Measurements from ENCODE around the gene TMEM150B. TPM values are rescaled to one million over a fixed set of nuclear protein-coding genes. Genes with fewer than 3 reads are reported as not detected.
A peak's percentile ranks its signal among the peaks of the same experiment; 100 is the strongest.

TMEM150B gene
- polyA plus RNA-seq, 2 of the 4 experiments (the other 2 are of a cell fraction), result 0.26 to 0.39 TPM

DNA sequence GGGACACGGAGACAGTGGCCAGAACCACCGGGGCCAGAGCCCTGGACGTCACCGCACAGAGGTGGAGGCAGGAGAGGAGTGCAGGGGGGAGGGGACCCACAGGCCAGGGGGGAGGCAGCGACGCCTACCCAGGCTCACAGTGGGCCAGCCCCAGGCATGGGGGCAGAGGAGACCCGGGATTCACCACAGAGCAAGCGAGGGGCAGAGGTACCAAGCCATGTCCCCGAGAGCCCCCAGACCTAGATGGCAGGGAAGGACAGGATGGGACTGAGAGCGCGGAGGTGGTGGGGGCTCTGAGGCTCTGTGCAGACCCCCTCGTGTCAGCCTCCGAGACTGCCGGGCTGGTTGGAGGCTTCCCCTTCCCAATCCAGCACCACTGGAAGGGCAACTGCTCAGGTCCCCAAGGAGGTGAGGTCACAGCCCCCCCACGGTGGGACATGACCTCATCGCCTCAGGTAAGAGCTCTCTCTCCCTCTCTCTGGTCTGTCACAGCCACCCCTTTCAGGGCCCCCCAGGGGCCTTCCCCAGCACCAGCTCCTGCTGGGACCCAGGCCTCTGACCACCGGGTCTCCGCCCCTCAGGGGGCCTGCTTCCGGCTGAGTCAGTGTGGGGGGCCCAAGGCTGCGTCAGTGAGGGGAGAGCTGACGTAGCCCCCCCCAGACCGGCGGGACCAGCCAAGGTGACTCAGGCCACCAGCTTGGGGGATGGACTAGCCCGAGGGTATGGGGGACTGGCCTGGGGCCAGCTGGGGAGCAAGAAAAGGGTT is 47.4 kb upstream of the TMEM150B start:
- ATAC-seq, result peak; percentile 20
- ChIA-PET CTCF (interaction anchor here (0.9 to 2.6 kb wide), 10 partner anchors 9 to 132 kb away, joined by 3 to 20 read pairs (median 6); partner anchors contain the start of gene TMEM238), POLR2A (interaction anchor here (1.0 to 2.5 kb wide), 6 partner anchors 9 to 35 kb away, joined by 4 to 11 read pairs (median 4); partner anchors contain the start of genes GARIN5B, KMT5C, TMEM238 and UBE2S)
- WGBS (ENCODE audit: missing lambda C conversion rate), result 42% methylated on average over 17 of the region's 24 CpGs
- peak overlapping the region; percentile 65 for H3K4me2 ChIP-seq
- TF ChIP-seq SMC3 (IDR thresholded peaks at IDR 0.05), result 0 out of 3 replicates have a peak, but pooled peaks have one; percentile 40
- peak in 1 of 2 experiments; percentile 48; a peak in 2 of 5 replicates for TF ChIP-seq RAD21 (conservative IDR thresholded peaks at IDR 0.05 in 1 of 2, IDR thresholded peaks at IDR 0.05 in 1 of 2)
- peak; percentile 96 to 98 for TF ChIP-seq JUN (IDR thresholded peaks at IDR 0.05)
- TF ChIP-seq KDM5A (IDR thresholded peaks at IDR 0.05), result no peak
- TF ChIP-seq, protein P1, sequence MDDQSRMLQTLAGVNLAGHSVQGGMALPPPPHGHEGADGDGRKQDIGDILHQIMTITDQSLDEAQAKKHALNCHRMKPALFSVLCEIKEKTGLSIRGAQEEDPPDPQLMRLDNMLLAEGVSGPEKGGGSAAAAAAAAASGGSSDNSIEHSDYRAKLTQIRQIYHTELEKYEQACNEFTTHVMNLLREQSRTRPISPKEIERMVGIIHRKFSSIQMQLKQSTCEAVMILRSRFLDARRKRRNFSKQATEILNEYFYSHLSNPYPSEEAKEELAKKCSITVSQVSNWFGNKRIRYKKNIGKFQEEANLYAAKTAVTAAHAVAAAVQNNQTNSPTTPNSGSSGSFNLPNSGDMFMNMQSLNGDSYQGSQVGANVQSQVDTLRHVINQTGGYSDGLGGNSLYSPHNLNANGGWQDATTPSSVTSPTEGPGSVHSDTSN (IDR thresholded peaks at IDR 0.05), result peak; percentile 70; the same call in 1 of the 2 replicates
- peak; percentile 87; the same call in 1 of the 2 replicates for TF ChIP-seq ATOH8 (CRISPR knock-in tag; IDR thresholded peaks at IDR 0.05; ENCODE audit: low read depth)
- TF ChIP-seq HOXA7 (CRISPR knock-in tag; IDR thresholded peaks at IDR 0.05), result peak; percentile 82
- TF ChIP-seq MAZ (IDR thresholded peaks at IDR 0.05; ENCODE audit: borderline replicate concordance, low read depth, low read length), result no peak
- TF ChIP-seq GATA3 (IDR thresholded peaks at IDR 0.05; ENCODE audit: borderline replicate concordance), result peak; percentile 98
- TF ChIP-seq FOXS1 (CRISPR knock-in tag; IDR thresholded peaks at IDR 0.05), result peak; percentile 74
- TF ChIP-seq CBX2 (IDR thresholded peaks at IDR 0.05; ENCODE audit: borderline replicate concordance, low read depth), result no peak
- no peak for TF ChIP-seq ESRRA (IDR thresholded peaks at IDR 0.05; ENCODE audit: borderline replicate concordance, low read length)
- TF ChIP-seq RARB (CRISPR knock-in tag; IDR thresholded peaks at IDR 0.05), result peak; percentile 94
- no peak for TF ChIP-seq ZSCAN20 (CRISPR knock-in tag; IDR thresholded peaks at IDR 0.05)
- no peak for TF ChIP-seq NR3C1 (IDR thresholded peaks at IDR 0.05)
- no peak for TF ChIP-seq HMGXB4 (CRISPR knock-in tag; IDR thresholded peaks at IDR 0.05; ENCODE audit: borderline replicate concordance)
- peak; percentile 92 for TF ChIP-seq TFCP2L1 (CRISPR knock-in tag; IDR thresholded peaks at IDR 0.05)
- peak; percentile 91 for TF ChIP-seq HOXB5 (CRISPR knock-in tag; IDR thresholded peaks at IDR 0.05)
- peak; percentile 98 to 99 for TF ChIP-seq EP300 (IDR thresholded peaks at IDR 0.05)
- TF ChIP-seq HOXB13 (CRISPR knock-in tag; IDR thresholded peaks at IDR 0.05; ENCODE audit: low read depth), result peak; percentile 94; the same call in 1 of the 2 replicates
- TF ChIP-seq MAFK (IDR thresholded peaks at IDR 0.05; ENCODE audit: partially characterized antibody), result peak; percentile 24
- peak; percentile 93 for TF ChIP-seq JUNB (IDR thresholded peaks at IDR 0.05)
- TF ChIP-seq MAX (IDR thresholded peaks at IDR 0.05), result peak; percentile 63
- TF ChIP-seq FOSB (CRISPR knock-in tag; IDR thresholded peaks at IDR 0.05), result peak; percentile 86; the same call in 1 of the 2 replicates
- TF ChIP-seq EHF (CRISPR knock-in tag; IDR thresholded peaks at IDR 0.05), result 0 out of 2 replicates have a peak, but pooled peaks have one; percentile 29
- no peak for TF ChIP-seq POLR2A (IDR thresholded peaks at IDR 0.05; ENCODE audit: low read length)
- TF ChIP-seq, protein P2, sequence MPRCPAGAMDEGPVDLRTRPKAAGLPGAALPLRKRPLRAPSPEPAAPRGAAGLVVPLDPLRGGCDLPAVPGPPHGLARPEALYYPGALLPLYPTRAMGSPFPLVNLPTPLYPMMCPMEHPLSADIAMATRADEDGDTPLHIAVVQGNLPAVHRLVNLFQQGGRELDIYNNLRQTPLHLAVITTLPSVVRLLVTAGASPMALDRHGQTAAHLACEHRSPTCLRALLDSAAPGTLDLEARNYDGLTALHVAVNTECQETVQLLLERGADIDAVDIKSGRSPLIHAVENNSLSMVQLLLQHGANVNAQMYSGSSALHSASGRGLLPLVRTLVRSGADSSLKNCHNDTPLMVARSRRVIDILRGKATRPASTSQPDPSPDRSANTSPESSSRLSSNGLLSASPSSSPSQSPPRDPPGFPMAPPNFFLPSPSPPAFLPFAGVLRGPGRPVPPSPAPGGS (IDR thresholded peaks at IDR 0.05), result peak; percentile 80; the same call in 2 of the 3 replicates
- TF ChIP-seq FOSL2 (IDR thresholded peaks at IDR 0.05), result peak; percentile 94
- TF ChIP-seq FOSL2 (CRISPR knock-in tag; IDR thresholded peaks at IDR 0.05), result peak; percentile 98
- TF ChIP-seq, protein P3, sequence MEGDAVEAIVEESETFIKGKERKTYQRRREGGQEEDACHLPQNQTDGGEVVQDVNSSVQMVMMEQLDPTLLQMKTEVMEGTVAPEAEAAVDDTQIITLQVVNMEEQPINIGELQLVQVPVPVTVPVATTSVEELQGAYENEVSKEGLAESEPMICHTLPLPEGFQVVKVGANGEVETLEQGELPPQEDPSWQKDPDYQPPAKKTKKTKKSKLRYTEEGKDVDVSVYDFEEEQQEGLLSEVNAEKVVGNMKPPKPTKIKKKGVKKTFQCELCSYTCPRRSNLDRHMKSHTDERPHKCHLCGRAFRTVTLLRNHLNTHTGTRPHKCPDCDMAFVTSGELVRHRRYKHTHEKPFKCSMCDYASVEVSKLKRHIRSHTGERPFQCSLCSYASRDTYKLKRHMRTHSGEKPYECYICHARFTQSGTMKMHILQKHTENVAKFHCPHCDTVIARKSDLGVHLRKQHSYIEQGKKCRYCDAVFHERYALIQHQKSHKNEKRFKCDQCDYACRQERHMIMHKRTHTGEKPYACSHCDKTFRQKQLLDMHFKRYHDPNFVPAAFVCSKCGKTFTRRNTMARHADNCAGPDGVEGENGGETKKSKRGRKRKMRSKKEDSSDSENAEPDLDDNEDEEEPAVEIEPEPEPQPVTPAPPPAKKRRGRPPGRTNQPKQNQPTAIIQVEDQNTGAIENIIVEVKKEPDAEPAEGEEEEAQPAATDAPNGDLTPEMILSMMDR (IDR thresholded peaks at IDR 0.05), result no peak
- no peak for TF ChIP-seq SREBF2 (IDR thresholded peaks at IDR 0.05)
- no peak for FAIRE-seq
- H3K9me3 ChIP-seq, result no peaks in the 10 kb centered on the region
- peaks cover 70% of the 10 kb centered on the region for H3K4me1 ChIP-seq
- peak overlapping the region; percentile 91 to 96 for H3K27ac ChIP-seq
- H3K4me3 ChIP-seq, result no peak overlapping the region
- peak; percentile 71 to 90 for DNase-seq (ENCODE audit: low read depth in 1 of 2, low spot score in 1 of 2)

Measured in A549 (cell line).